Stimulated activated naive CD8-positive, alpha-beta T cell treated with anti-CD3 and anti-CD28 coated beads, Interleukin-15, Interleukin-2, amounts not matched to agents 100 U/mL and 50 U/mL, for 24 hours (primary cell): ENCODE data around the gene GUCY2C.

Experiments used
- ATAC-seq: fragments of 150-1000 bp; cut with Tn5 transposase; one replicate; pipeline ENCODE4 v1.10.0; 2021
- DNase-seq: peaks from one replicate; pipeline ENCODE4 v3.0.0; 2021

GUCY2C gene

GRCh38 chr12:14621826-14622225, 74.6 kb downstream of the GUCY2C start:
- no peak for ATAC-seq
- no peak for DNase-seq

- no peak for DNase-seq
- no peak for ATAC-seq
Measured at GRCh38 chr12:14619741-14620501, 76.5 kb downstream of the GUCY2C start.

- no peak for ATAC-seq
- DNase-seq: no peak
Measured at GRCh38 chr12:14618983-14619382, 77.4 kb downstream of the GUCY2C start.

- ATAC-seq (no peak), DNase-seq (no peak)
Measured at GRCh38 chr12:14614704-14615121, 81.7 kb downstream of the GUCY2C start.

GRCh38 chr12:14613718-14614117, 82.7 kb downstream of the GUCY2C start:
- ATAC-seq (peak; percentile 49), DNase-seq (no peak)

- DNase-seq (no peak), ATAC-seq (no peak)
Measured at GRCh38 chr12:14612898-14613445, 83.4 kb downstream of the GUCY2C start.

GRCh38 chr12:14612250-14612649, 84.1 kb downstream of the GUCY2C start:
- no peak for ATAC-seq
- DNase-seq: no peak

- ATAC-seq: no peak
- no peak for DNase-seq
Measured at GRCh38 chr12:14611640-14612203, 84.7 kb downstream of the GUCY2C start.

GRCh38 chr12:14607568-14607967, 88.8 kb downstream of the GUCY2C start:
- no peak for ATAC-seq
- no peak for DNase-seq

GRCh38 chr12:14605401-14605989, 90.9 kb downstream of the GUCY2C start:
- no peak for DNase-seq
- ATAC-seq: no peak

GRCh38 chr12:14601692-14602478, 94.5 kb downstream of the GUCY2C start:
- ATAC-seq (no peak), DNase-seq (no peak)

- no peak for ATAC-seq
Measured at GRCh38 chr12:14597480-14597879, 98.9 kb downstream of the GUCY2C start.

GRCh38 chr12:14591719-14592118, 104.7 kb downstream of the GUCY2C start:
- no peak for ATAC-seq
- no peak for DNase-seq

More at GRCh38 chr12:14597480-14597879, 98.9 kb downstream of the GUCY2C start:
- DNase-seq: no peak

GRCh38 chr12:14589169-14590004, 107.0 kb downstream of the GUCY2C start:
- DNase-seq (no peak), ATAC-seq (no peak)

GRCh38 chr12:14588571-14588970, 107.8 kb downstream of the GUCY2C start:
- ATAC-seq (no peak), DNase-seq (no peak)

- DNase-seq (no peak), ATAC-seq (no peak)
Measured at GRCh38 chr12:14578646-14579045, 117.8 kb downstream of the GUCY2C start.

GRCh38 chr12:14577344-14577743, 119.1 kb downstream of the GUCY2C start:
- ATAC-seq: no peak
- no peak for DNase-seq

GRCh38 chr12:14576896-14577295, 119.5 kb downstream of the GUCY2C start:
- no peak for DNase-seq
- ATAC-seq: peak; percentile 19

- ATAC-seq (no peak), DNase-seq (no peak)
Measured at GRCh38 chr12:14575585-14575984, 120.8 kb downstream of the GUCY2C start.

GRCh38 chr12:14573118-14573517, 123.3 kb downstream of the GUCY2C start:
- DNase-seq (no peak), ATAC-seq (no peak)

- no peak for ATAC-seq
- DNase-seq: no peak
Measured at GRCh38 chr12:14572401-14572800, 124.0 kb downstream of the GUCY2C start.

- no peak for ATAC-seq
Measured at GRCh38 chr12:14571779-14572178, 124.6 kb downstream of the GUCY2C start.

More at GRCh38 chr12:14571779-14572178, 124.6 kb downstream of the GUCY2C start:
- DNase-seq: no peak
